ENCODE measurements around the gene RNF128. TPM values are rescaled to one million over a fixed set of nuclear protein-coding genes. Genes with fewer than 3 reads are reported as not detected.

Gene RNF128
- total and polyA plus RNA-seq, 2 donors (not counting 3 experiments of a cell fraction or from before 2014, with no cell fraction given): not detected

- DNase-seq (ENCODE audit: low read depth, low spot score): no peak
- H3K36me3 ChIP-seq (ENCODE audit: control insufficient read depth in 2 of 2, extremely low read depth in 1 of 2, insufficient read depth in 2 of 2, low read length in 2 of 2): no peaks in the 10 kb centered on the region
- TF ChIP-seq POLR2AphosphoS5 (IDR thresholded peaks at IDR 0.05; ENCODE audit: insufficient read depth, low read depth, low read length): no peak
- H2AFZ ChIP-seq (ENCODE audit: low read depth, low read length): no peak overlapping the region
- H3K4me1 ChIP-seq (ENCODE audit: control insufficient read depth, extremely low read depth, insufficient read depth, low read length): no peaks in the 10 kb centered on the region
- no TSS peak for BruUV-seq (replicated peaks)
- intact Hi-C loops (cut with micrococcal nuclease) (no loop called here), dilution Hi-C loops (cut with MboI; ENCODE audit: extremely low pct_ligation_motif_present, low sequenced_read_pairs) (no loop called here)
- no peak overlapping the region for H3K4me2 ChIP-seq (ENCODE audit: insufficient read depth, low read length)
- no peaks in the 10 kb centered on the region for H3K9me3 ChIP-seq (replicated peaks; ENCODE audit: control insufficient read depth, insufficient read depth, low read length)
- FAIRE-seq: no peak
- POLR2A ChIA-PET: no interaction called here
- CTCF ChIA-PET: no interaction called here
- no peaks in the 10 kb centered on the region for H3K27me3 ChIP-seq (ENCODE audit: control insufficient read depth in 2 of 2, insufficient read depth in 2 of 2, low read length in 2 of 2)
- no peak overlapping the region for H3K4me3 ChIP-seq (replicated peaks in 1 of 3; ENCODE audit: insufficient read depth in 1 of 3, low read depth in 1 of 3, low read length in 3 of 3)
- H3K9ac ChIP-seq (replicated peaks; ENCODE audit: extremely low read depth, insufficient read depth, low read length): no peak overlapping the region
- no peaks in the 10 kb centered on the region for H3K9me1 ChIP-seq (replicated peaks; ENCODE audit: control insufficient read depth, extremely low read depth, insufficient read depth, low read length)
- H4K20me1 ChIP-seq (replicated peaks; ENCODE audit: control insufficient read depth, extremely low read depth, insufficient read depth, low read length): no peaks in the 10 kb centered on the region
- no peak overlapping the region for H3K27ac ChIP-seq (ENCODE audit: insufficient read depth, low read depth, low read length)
- no peaks in the 10 kb centered on the region for H3K79me2 ChIP-seq (ENCODE audit: control insufficient read depth, insufficient read depth, low read length)
These were observed 7.8 kb upstream of the RNF128 start for GRCh38 chrX:106718709-106719108.

- CTCF ChIA-PET: no interaction called here
- dilution Hi-C loops (cut with MboI; ENCODE audit: extremely low pct_ligation_motif_present, low sequenced_read_pairs): no loop called here
- FAIRE-seq: no peak
These were observed 570 bp upstream of the RNF128 start for GRCh38 chrX:106725931-106726330.

More at GRCh38 chrX:106725931-106726330, 570 bp upstream of the RNF128 start:
- Histone ChIP-seq H3K79me2 (ENCODE audit: control insufficient read depth, insufficient read depth, low read length) (no peaks in the 10 kb centered on the region), H3K36me3 (ENCODE audit: control insufficient read depth in 2 of 2, extremely low read depth in 1 of 2, insufficient read depth in 2 of 2, low read length in 2 of 2) (no peaks in the 10 kb centered on the region), H2AFZ (ENCODE audit: low read depth, low read length) (no peak overlapping the region), H3K9me1 (replicated peaks; ENCODE audit: control insufficient read depth, extremely low read depth, insufficient read depth, low read length) (no peaks in the 10 kb centered on the region), H3K27ac (ENCODE audit: insufficient read depth, low read depth, low read length) (no peak overlapping the region), H3K4me2 (ENCODE audit: insufficient read depth, low read length) (no peak overlapping the region), H3K9me3 (replicated peaks; ENCODE audit: control insufficient read depth, insufficient read depth, low read length) (no peaks in the 10 kb centered on the region), H3K4me3 (replicated peaks in 1 of 3; ENCODE audit: insufficient read depth in 1 of 3, low read depth in 1 of 3, low read length in 3 of 3) (no peak overlapping the region), H3K9ac (replicated peaks; ENCODE audit: extremely low read depth, insufficient read depth, low read length) (no peak overlapping the region), H3K4me1 (ENCODE audit: control insufficient read depth, extremely low read depth, insufficient read depth, low read length) (no peaks in the 10 kb centered on the region), H3K27me3 (ENCODE audit: control insufficient read depth in 2 of 2, insufficient read depth in 2 of 2, low read length in 2 of 2) (peaks cover 16 to 23% of the 10 kb centered on the region in 2 experiments), H4K20me1 (replicated peaks; ENCODE audit: control insufficient read depth, extremely low read depth, insufficient read depth, low read length) (no peaks in the 10 kb centered on the region)
- no peak for DNase-seq (ENCODE audit: low read depth, low spot score)
- BruUV-seq (replicated peaks): no TSS peak
- no peak for TF ChIP-seq EZH2 (IDR thresholded peaks at IDR 0.05; ENCODE audit: borderline replicate concordance, low read depth, low read length, severe bottlenecking)
- TF ChIP-seq FOS (IDR thresholded peaks at IDR 0.05; ENCODE audit: borderline replicate concordance, insufficient read depth, low read length): no peak
- TF ChIP-seq POLR2A (IDR thresholded peaks at IDR 0.05; ENCODE audit: low read depth, low read length): no peak
- TF ChIP-seq POLR2AphosphoS5 (IDR thresholded peaks at IDR 0.05; ENCODE audit: insufficient read depth, low read depth, low read length): no peak
- no peak for TF ChIP-seq MAX (IDR thresholded peaks at IDR 0.05; ENCODE audit: insufficient read depth, insufficient read length)
- TF ChIP-seq MYC (IDR thresholded peaks at IDR 0.05; ENCODE audit: low read depth, low read length): no peak
- TF ChIP-seq GATA2 (IDR thresholded peaks at IDR 0.05; ENCODE audit: insufficient read depth, insufficient read length, low read depth, low read length): no peak
- no peak for TF ChIP-seq JUN (IDR thresholded peaks at IDR 0.05; ENCODE audit: borderline replicate concordance, insufficient read depth, insufficient read length, low read depth)
- TF ChIP-seq CTCF (IDR thresholded peaks at IDR 0.05; ENCODE audit: extremely low read depth in 1 of 2, insufficient read depth in 1 of 2, low read depth in 1 of 2, low read length in 2 of 2): no peak
- POLR2A ChIA-PET: no interaction called here
- intact Hi-C loops (cut with micrococcal nuclease): no loop called here

Data from endothelial cell of umbilical vein (primary cell).